SU-DHL-6 (cell line): ENCODE measurements around the gene RPS6KC1.

Experiments used
- H2AFZ ChIP-seq: fragments of 200-600 bp; sonication (generic); 2 replicates; pipeline ENCODE4 v1.6.1; 2014; ENCODE audit warnings: low read depth, mild to moderate bottlenecking, moderate library complexity, mixed read lengths, antibody characterized with exemption, low read length; ENCODE audit not compliant: severe bottlenecking
- H3F3A ChIP-seq: fragments of 200-600 bp; shearing (Covaris generic); 2 replicates; pipeline ENCODE4 v1.6.0; 2016; ENCODE audit warnings: antibody characterized with exemption, mild to moderate bottlenecking; ENCODE audit not compliant: insufficient read depth
- H3K27ac ChIP-seq: fragments of 200-600 bp; sonication (generic); 2 replicates; pipeline ENCODE4 v1.5.1; 2016; ENCODE audit warnings: low read depth, mild to moderate bottlenecking, low read length, moderate library complexity, mixed read lengths
- H3K27me3 ChIP-seq: fragments of 200-600 bp; sonication (generic), shearing (Covaris generic); 2 replicates; pipeline ENCODE4 v1.6.0; 2014; ENCODE audit warnings: mild to moderate bottlenecking, low read length
- H3K36me3 ChIP-seq: fragments of 200-600 bp; sonication (generic); 2 replicates; pipeline ENCODE4 v1.6.1; 2014; ENCODE audit warnings: mild to moderate bottlenecking, low read length, mixed read lengths
- H3K4me2 ChIP-seq: fragments of 300-600, 200-600 bp; shearing (Covaris generic), sonication (generic); 2 replicates; pipeline ENCODE4 v1.6.0; 2014; ENCODE audit warnings: low read length, low read depth, mild to moderate bottlenecking; ENCODE audit not compliant: poor library complexity, severe bottlenecking
- H3K4me3 ChIP-seq: fragments of 200-600 bp; sonication (generic); 2 replicates; pipeline ENCODE4 v1.5.1; 2014; ENCODE audit warnings: antibody characterized with exemption, low read length, mild to moderate bottlenecking, mixed read lengths; ENCODE audit not compliant: insufficient read depth, poor library complexity, severe bottlenecking
- H3K79me2 ChIP-seq: fragments of 200-600 bp; sonication (generic); 2 replicates; pipeline ENCODE4 v1.6.1; 2014; ENCODE audit warnings: mild to moderate bottlenecking, low read length, moderate library complexity; ENCODE audit not compliant: insufficient read depth
- H3K9ac ChIP-seq: fragments of 200-600 bp; sonication (generic); 2 replicates; pipeline ENCODE4 v1.7.0; 2014; ENCODE audit warnings: mild to moderate bottlenecking, low read length
- H3K9me2 ChIP-seq: fragments of 200-600 bp; sonication (generic); replicated peaks from 2 replicates; pipeline ENCODE4 v1.6.1; 2014; ENCODE audit warnings: low read length; ENCODE audit not compliant: insufficient read depth
- H3K9me3 ChIP-seq: fragments of 200-600 bp; sonication (generic); 2 replicates; pipeline ENCODE4 v1.6.1; 2014; ENCODE audit warnings: low read length, mixed read lengths; ENCODE audit not compliant: insufficient read depth
- H4K20me1 ChIP-seq: fragments of 200-600 bp; sonication (generic); 2 replicates; pipeline ENCODE4 v1.6.1; 2014; ENCODE audit warnings: low read depth, mild to moderate bottlenecking, antibody characterized with exemption, low read length, moderate library complexity, mixed read lengths
- CTCF ChIP-seq: fragments of 200-600 bp; sonication (generic); IDR thresholded peaks from one replicate; pipeline ENCODE4 v1.5.1; 2017; ENCODE audit warnings: antibody characterized with exemption, mild to moderate bottlenecking, low read length, moderate library complexity; ENCODE audit not compliant: insufficient read depth, poor library complexity, severe bottlenecking
- EZH2phosphoT487 ChIP-seq: fragments of 200-600 bp; sonication (generic), shearing (Covaris generic); conservative IDR thresholded peaks from 2 replicates; pipeline ENCODE4 v1.6.1; 2018; ENCODE audit warnings: mild to moderate bottlenecking, antibody characterized with exemption, low read length, moderate library complexity, mixed read lengths

The RPS6KC1 gene

GRCh38 chr1:213054142-213054541 is 3.1 kb downstream of the RPS6KC1 start:
- TF ChIP-seq CTCF (no peak), EZH2phosphoT487 (no peak)
- H3K27me3 ChIP-seq: no peaks in the 10 kb centered on the region

GRCh38 chr1:213054733-213055591 is 3.9 kb downstream of the RPS6KC1 start:
- H3K36me3 ChIP-seq: no peaks in the 10 kb centered on the region; the same call in 1 of the 2 replicates
- no peak overlapping the region for H3K9ac ChIP-seq
- H3K9me3 ChIP-seq: no peaks in the 10 kb centered on the region
- peaks cover 24% of the 10 kb centered on the region for H3K79me2 ChIP-seq
- H3K27ac ChIP-seq: no peak overlapping the region
- H3K4me3 ChIP-seq: no peak overlapping the region
- no peaks in the 10 kb centered on the region for H3F3A ChIP-seq
- H3K4me2 ChIP-seq: no peak overlapping the region
- no peak overlapping the region for H2AFZ ChIP-seq
- H4K20me1 ChIP-seq: no peaks in the 10 kb centered on the region
- H3K27me3 ChIP-seq: no peaks in the 10 kb centered on the region
- no peak for TF ChIP-seq CTCF
- no peak for TF ChIP-seq EZH2phosphoT487
- H3K9me2 ChIP-seq: no peaks in the 10 kb centered on the region

More at GRCh38 chr1:213054142-213054541, 3.1 kb downstream of the RPS6KC1 start:
- H3K27ac ChIP-seq: no peak overlapping the region
- no peak overlapping the region for H3K9ac ChIP-seq
- H3K9me2 ChIP-seq: no peaks in the 10 kb centered on the region
- H3K9me3 ChIP-seq: no peaks in the 10 kb centered on the region
- no peak overlapping the region for H3K4me3 ChIP-seq
- no peaks in the 10 kb centered on the region for H3F3A ChIP-seq
- no peaks in the 10 kb centered on the region for H4K20me1 ChIP-seq
- no peaks in the 10 kb centered on the region; the same call in 1 of the 2 replicates for H3K36me3 ChIP-seq
- H2AFZ ChIP-seq: no peak overlapping the region
- no peak overlapping the region for H3K4me2 ChIP-seq
- peaks cover 24% of the 10 kb centered on the region for H3K79me2 ChIP-seq

- Histone ChIP-seq H3K27ac (no peak overlapping the region), H3F3A (no peaks in the 10 kb centered on the region), H3K36me3 (no peaks in the 10 kb centered on the region; the same call in 1 of the 2 replicates), H2AFZ (no peak overlapping the region), H3K27me3 (no peaks in the 10 kb centered on the region), H3K9ac (no peak overlapping the region), H3K79me2 (peaks cover 24% of the 10 kb centered on the region), H3K9me3 (no peaks in the 10 kb centered on the region), H3K9me2 (no peaks in the 10 kb centered on the region), H3K4me3 (no peak overlapping the region), H3K4me2 (no peak overlapping the region), H4K20me1 (no peaks in the 10 kb centered on the region)
- TF ChIP-seq EZH2phosphoT487: no peak
- no peak for TF ChIP-seq CTCF
These were observed 4.7 kb downstream of the RPS6KC1 start for GRCh38 chr1:213055767-213056166.
